ENCODE results near the gene CHN2. TPM values are rescaled to one million over a fixed set of nuclear protein-coding genes. Genes with fewer than 3 reads are reported as not detected.

Gene CHN2
- total RNA-seq, 1 experiment from 2014 or later, result 5.0 TPM

- H3K9me3 Mint-ChIP-seq, result no peaks in the 10 kb centered on the region; the same call in 1 of the 2 replicates
- H3K36me3 Mint-ChIP-seq, result no peaks in the 10 kb centered on the region
- no peak overlapping the region for H3K27ac Mint-ChIP-seq
- no peaks in the 10 kb centered on the region for H3K27me3 Mint-ChIP-seq (ENCODE audit: low read depth)
- H3K4me1 Mint-ChIP-seq, result peaks cover 3% of the 10 kb centered on the region
- ATAC-seq, result no peak
- ChIA-PET POLR2A (no interaction called here), CTCF (interaction anchor here (1.7 kb wide), 1 partner anchor 300 kb away, joined by 4 read pairs; no protein-coding TSS in a partner anchor)
- no peak for TF ChIP-seq ZNF416 (CRISPR knock-in tag; IDR thresholded peaks at IDR 0.05)
- TF ChIP-seq, protein P1, sequence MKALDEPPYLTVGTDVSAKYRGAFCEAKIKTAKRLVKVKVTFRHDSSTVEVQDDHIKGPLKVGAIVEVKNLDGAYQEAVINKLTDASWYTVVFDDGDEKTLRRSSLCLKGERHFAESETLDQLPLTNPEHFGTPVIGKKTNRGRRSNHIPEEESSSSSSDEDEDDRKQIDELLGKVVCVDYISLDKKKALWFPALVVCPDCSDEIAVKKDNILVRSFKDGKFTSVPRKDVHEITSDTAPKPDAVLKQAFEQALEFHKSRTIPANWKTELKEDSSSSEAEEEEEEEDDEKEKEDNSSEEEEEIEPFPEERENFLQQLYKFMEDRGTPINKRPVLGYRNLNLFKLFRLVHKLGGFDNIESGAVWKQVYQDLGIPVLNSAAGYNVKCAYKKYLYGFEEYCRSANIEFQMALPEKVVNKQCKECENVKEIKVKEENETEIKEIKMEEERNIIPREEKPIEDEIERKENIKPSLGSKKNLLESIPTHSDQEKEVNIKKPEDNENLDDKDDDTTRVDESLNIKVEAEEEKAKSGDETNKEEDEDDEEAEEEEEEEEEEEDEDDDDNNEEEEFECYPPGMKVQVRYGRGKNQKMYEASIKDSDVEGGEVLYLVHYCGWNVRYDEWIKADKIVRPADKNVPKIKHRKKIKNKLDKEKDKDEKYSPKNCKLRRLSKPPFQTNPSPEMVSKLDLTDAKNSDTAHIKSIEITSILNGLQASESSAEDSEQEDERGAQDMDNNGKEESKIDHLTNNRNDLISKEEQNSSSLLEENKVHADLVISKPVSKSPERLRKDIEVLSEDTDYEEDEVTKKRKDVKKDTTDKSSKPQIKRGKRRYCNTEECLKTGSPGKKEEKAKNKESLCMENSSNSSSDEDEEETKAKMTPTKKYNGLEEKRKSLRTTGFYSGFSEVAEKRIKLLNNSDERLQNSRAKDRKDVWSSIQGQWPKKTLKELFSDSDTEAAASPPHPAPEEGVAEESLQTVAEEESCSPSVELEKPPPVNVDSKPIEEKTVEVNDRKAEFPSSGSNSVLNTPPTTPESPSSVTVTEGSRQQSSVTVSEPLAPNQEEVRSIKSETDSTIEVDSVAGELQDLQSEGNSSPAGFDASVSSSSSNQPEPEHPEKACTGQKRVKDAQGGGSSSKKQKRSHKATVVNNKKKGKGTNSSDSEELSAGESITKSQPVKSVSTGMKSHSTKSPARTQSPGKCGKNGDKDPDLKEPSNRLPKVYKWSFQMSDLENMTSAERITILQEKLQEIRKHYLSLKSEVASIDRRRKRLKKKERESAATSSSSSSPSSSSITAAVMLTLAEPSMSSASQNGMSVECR (CRISPR knock-in tag; IDR thresholded peaks at IDR 0.05; ENCODE audit: borderline replicate concordance), result no peak
- no peak for TF ChIP-seq NFYB (CRISPR knock-in tag; conservative IDR thresholded peaks at IDR 0.05; ENCODE audit: low read depth)
- TF ChIP-seq ZSCAN18 (CRISPR knock-in tag; IDR thresholded peaks at IDR 0.05), result no peak
- no peak for TF ChIP-seq AR (CRISPR knock-in tag; IDR thresholded peaks at IDR 0.05)
- TF ChIP-seq ELF4 (CRISPR knock-in tag; IDR thresholded peaks at IDR 0.05; ENCODE audit: low read depth), result no peak
- TF ChIP-seq FOXP4 (CRISPR knock-in tag; IDR thresholded peaks at IDR 0.05), result no peak
- TF ChIP-seq MLX (CRISPR knock-in tag; IDR thresholded peaks at IDR 0.05), result no peak
- TF ChIP-seq CREB1 (CRISPR knock-in tag; IDR thresholded peaks at IDR 0.05), result no peak
- H3K4me3 Mint-ChIP-seq, result no peak overlapping the region
- DNase-seq (ENCODE audit: low spot score), result no peak
Measured at GRCh38 chr7:29413626-29414136, 219.1 kb downstream of the CHN2 start.

DNA sequence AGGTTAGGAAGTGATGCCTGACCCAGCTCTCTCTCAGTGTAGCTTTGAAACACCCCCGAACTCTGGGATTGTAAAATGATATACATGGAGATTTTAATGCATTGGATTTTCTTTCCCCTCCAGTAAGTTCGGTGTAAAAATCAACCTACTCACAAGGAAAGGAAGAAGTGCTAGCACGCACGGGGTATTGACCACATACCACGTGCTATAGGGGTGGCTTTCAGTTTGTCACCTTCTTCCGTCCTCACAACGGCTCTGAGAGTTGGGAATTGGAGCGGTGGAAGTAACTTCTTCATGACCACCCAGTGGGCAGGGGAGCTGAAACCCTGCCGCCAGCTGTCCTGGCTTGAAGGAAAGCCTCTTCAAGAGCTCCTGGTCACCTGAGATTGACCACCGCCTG lies 219.6 kb downstream of the CHN2 start:
- no peaks in the 10 kb centered on the region for H3K36me3 Mint-ChIP-seq

More for the DNA sequence above, 219.6 kb downstream of the CHN2 start:
- ChIA-PET POLR2A (interaction anchor here (0.5 kb wide), 1 partner anchor 241 kb away, joined by 3 read pairs; no protein-coding TSS in a partner anchor), CTCF (interaction anchor here (0.7 to 1.7 kb wide), 5 partner anchors 300 to 492 kb away, joined by 3 to 4 read pairs (median 4); no protein-coding TSS in a partner anchor)
- H3K4me1 Mint-ChIP-seq, result peaks cover 2% of the 10 kb centered on the region; the same call in 1 of the 2 replicates
- no peaks in the 10 kb centered on the region for H3K27me3 Mint-ChIP-seq (ENCODE audit: low read depth)
- no peaks in the 10 kb centered on the region; the same call in 1 of the 2 replicates for H3K9me3 Mint-ChIP-seq
- no peak for TF ChIP-seq SOX15 (CRISPR knock-in tag; IDR thresholded peaks at IDR 0.05)
- TF ChIP-seq E2F1 (CRISPR knock-in tag; IDR thresholded peaks at IDR 0.05), result no peak
- TF ChIP-seq FOXJ3 (CRISPR knock-in tag; IDR thresholded peaks at IDR 0.05; ENCODE audit: borderline replicate concordance), result no peak
- TF ChIP-seq PRDM15 (CRISPR knock-in tag; IDR thresholded peaks at IDR 0.05), result no peak
- no peak for TF ChIP-seq TEAD1 (CRISPR knock-in tag; IDR thresholded peaks at IDR 0.05)
- no peak for TF ChIP-seq NFYB (CRISPR knock-in tag; conservative IDR thresholded peaks at IDR 0.05; ENCODE audit: low read depth)
- TF ChIP-seq RELA (CRISPR knock-in tag; IDR thresholded peaks at IDR 0.05; ENCODE audit: borderline replicate concordance), result no peak
- no peak for TF ChIP-seq ZNF416 (CRISPR knock-in tag; IDR thresholded peaks at IDR 0.05)
- ATAC-seq (no peak), DNase-seq (ENCODE audit: low spot score) (no peak)
- H3K4me3 Mint-ChIP-seq, result no peak overlapping the region
- no peak overlapping the region for H3K27ac Mint-ChIP-seq

Data from WTC11 (cell line).